Peyer's patch (tissue), 4 donors: ENCODE data around the gene GALNT17. TPM values are rescaled to one million over a fixed set of nuclear protein-coding genes. Genes with fewer than 3 reads are reported as not detected.
"Not testable (repeated sequence)": the region's sequence is repeated elsewhere in the genome, so short reads cannot be mapped to it uniquely, and the experiment has no call there.

ENCODE experiments used
- DNase-seq, 3 donors: peaks; one replicate each; pipeline ENCODE4 v3.0.0-alpha.2; 2017 to 2019
- H3K27ac ChIP-seq, 4 donors: fragments of 200-600 bp; sonication (generic); one replicate each; pipeline ENCODE4 v1.5.1; 2016 to 2019
- H3K27me3 ChIP-seq, 2 donors: fragments of 200-600 bp; sonication (generic); one replicate each; pipeline ENCODE4 v1.5.1; 2019
- H3K36me3 ChIP-seq, 3 donors: fragments of 200-600 bp; sonication (generic); one replicate each; pipeline ENCODE4 v1.5.1; 2016 to 2019
- H3K4me1 ChIP-seq, 4 donors: fragments of 200-600 bp; sonication (generic); one replicate each; pipeline ENCODE4 v1.5.1; 2016 to 2019
- H3K4me3 ChIP-seq, 4 donors: fragments of 200-600 bp; sonication (generic); 1 replicate in 3 of 4; 2 replicates in 1 of 4; pipeline ENCODE4 v1.5.1; 2016 to 2019; ENCODE audit warnings: mild to moderate bottlenecking in 1 of 4
- H3K9me3 ChIP-seq, 4 donors: fragments of 200-600 bp; sonication (generic); one replicate each; pipeline ENCODE4 v1.5.1; 2016 to 2019; ENCODE audit warnings: mild to moderate bottlenecking in 1 of 4
- POLR2A ChIP-seq, 2 donors: fragments of 450-650 bp; IDR thresholded peaks; one replicate each; pipeline ENCODE4 v1.5.1; 2017; ENCODE audit warnings: antibody characterized with exemption in 2 of 2, mild to moderate bottlenecking in 2 of 2, moderate library complexity in 2 of 2
- total RNA-seq, 4 donors: library from RNA; depleted of rRNA; stranded (reverse); fragments of >200 nt; gene quantifications; one replicate each; pipeline ENCODE4 v1.1.0, GENCODE V29; 2016
- TF ChIP-seq, protein P1 (sequence below), 6 experiments: fragments of 450-650 bp in 4 of 6; fragments of 200-600 bp in 2 of 6; sonication (generic) in 1 of 6; IDR thresholded peaks; one replicate each; pipeline ENCODE4 v1.5.1; 2017 to 2019; ENCODE audit warnings: antibody characterized with exemption in 6 of 6, mild to moderate bottlenecking in 3 of 6, moderate library complexity in 1 of 6

GALNT17 gene
- total RNA-seq, 4 donors from 2014 or later, result 0.88 to 17.3 (median 2.3) TPM

DNA sequence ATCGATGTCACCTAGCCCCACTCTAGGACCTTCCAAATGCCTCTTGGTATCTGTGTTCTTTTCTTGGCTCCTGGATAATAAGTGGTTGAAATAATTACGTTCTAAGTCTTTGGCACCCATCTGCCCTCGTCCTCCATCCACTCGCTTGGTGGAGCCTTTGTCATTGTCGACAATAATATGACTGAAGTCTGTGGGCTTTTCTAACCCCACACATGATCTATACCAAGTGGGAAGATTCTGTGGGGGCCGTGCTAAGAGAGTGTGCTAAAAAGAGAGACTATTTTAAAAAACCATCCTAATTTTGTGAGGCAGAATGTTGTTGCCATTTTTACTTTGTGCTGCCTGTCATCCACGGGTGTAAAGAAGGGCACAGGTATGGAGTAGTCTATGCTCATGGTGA lies 113.1 kb downstream of the GALNT17 start:
- Histone ChIP-seq H3K36me3 (no peaks in the 10 kb centered on the region), H3K27ac (no peak overlapping the region), H3K4me3 (no peak overlapping the region), H3K4me1 (no peaks in the 10 kb centered on the region), H3K27me3 (no peaks in the 10 kb centered on the region), H3K9me3 (no peaks in the 10 kb centered on the region)
- DNase-seq, result no peak
- TF ChIP-seq POLR2A (IDR thresholded peaks at IDR 0.05), result no peak
- TF ChIP-seq, protein P1, sequence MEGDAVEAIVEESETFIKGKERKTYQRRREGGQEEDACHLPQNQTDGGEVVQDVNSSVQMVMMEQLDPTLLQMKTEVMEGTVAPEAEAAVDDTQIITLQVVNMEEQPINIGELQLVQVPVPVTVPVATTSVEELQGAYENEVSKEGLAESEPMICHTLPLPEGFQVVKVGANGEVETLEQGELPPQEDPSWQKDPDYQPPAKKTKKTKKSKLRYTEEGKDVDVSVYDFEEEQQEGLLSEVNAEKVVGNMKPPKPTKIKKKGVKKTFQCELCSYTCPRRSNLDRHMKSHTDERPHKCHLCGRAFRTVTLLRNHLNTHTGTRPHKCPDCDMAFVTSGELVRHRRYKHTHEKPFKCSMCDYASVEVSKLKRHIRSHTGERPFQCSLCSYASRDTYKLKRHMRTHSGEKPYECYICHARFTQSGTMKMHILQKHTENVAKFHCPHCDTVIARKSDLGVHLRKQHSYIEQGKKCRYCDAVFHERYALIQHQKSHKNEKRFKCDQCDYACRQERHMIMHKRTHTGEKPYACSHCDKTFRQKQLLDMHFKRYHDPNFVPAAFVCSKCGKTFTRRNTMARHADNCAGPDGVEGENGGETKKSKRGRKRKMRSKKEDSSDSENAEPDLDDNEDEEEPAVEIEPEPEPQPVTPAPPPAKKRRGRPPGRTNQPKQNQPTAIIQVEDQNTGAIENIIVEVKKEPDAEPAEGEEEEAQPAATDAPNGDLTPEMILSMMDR (IDR thresholded peaks at IDR 0.05), result no peak

DNA sequence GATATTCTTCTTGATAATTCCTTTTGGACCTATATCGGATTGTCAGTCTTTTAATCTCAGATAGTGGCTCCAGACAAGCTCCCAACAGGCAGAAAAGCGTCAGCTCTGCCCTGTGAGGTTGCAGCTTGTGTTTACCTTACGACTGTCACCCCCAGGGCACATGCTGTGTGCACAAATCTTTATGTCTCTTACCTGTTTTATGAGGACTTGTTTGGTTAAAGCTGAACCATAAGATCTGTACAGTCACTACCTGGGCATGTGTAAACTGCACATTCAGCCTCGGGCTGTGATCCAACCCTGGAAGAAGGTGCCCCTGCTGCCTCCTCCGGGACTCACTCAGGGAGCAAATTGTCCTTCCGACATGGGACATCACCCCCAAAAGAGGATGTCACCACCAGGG lies 119.8 kb downstream of the GALNT17 start:
- H3K36me3 ChIP-seq, result no peaks in the 10 kb centered on the region
- DNase-seq, result peak in 1 of 3 donors; percentile 32
- H3K4me3 ChIP-seq, result no peak overlapping the region
- TF ChIP-seq, protein P1 (IDR thresholded peaks at IDR 0.05), result no peak
- no peak for TF ChIP-seq POLR2A (IDR thresholded peaks at IDR 0.05)
- no peaks in the 10 kb centered on the region for H3K9me3 ChIP-seq
- no peaks in the 10 kb centered on the region for H3K4me1 ChIP-seq
- H3K27ac ChIP-seq, result no peak overlapping the region
- no peaks in the 10 kb centered on the region for H3K27me3 ChIP-seq

DNA sequence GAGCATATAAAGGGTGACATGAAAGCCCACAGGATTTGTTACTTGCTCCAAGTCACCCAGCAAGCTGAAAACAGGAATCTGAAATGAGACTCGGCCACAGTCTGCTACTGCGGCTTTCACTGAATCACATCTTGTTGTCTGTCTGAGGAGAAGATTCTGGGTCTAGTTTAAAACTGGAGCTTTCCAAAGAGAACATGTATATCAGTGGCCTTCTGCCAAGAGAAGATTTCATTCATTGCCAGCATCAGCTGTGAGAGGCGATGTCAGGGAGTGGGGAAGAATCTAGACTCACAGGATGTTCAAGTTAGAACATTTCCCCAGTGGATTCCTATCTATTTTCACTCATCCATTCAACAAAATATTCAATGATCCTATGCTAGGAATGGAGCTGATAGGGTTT lies 122.8 kb downstream of the GALNT17 start:
- no peak overlapping the region for H3K27ac ChIP-seq
- no peak for DNase-seq
- no peaks in the 10 kb centered on the region for H3K36me3 ChIP-seq
- no peak overlapping the region for H3K4me3 ChIP-seq
- TF ChIP-seq, protein P1 (IDR thresholded peaks at IDR 0.05), result no peak
- TF ChIP-seq POLR2A (IDR thresholded peaks at IDR 0.05), result no peak
- H3K27me3 ChIP-seq, result no peaks in the 10 kb centered on the region
- no peaks in the 10 kb centered on the region for H3K9me3 ChIP-seq
- H3K4me1 ChIP-seq, result no peaks in the 10 kb centered on the region

DNA sequence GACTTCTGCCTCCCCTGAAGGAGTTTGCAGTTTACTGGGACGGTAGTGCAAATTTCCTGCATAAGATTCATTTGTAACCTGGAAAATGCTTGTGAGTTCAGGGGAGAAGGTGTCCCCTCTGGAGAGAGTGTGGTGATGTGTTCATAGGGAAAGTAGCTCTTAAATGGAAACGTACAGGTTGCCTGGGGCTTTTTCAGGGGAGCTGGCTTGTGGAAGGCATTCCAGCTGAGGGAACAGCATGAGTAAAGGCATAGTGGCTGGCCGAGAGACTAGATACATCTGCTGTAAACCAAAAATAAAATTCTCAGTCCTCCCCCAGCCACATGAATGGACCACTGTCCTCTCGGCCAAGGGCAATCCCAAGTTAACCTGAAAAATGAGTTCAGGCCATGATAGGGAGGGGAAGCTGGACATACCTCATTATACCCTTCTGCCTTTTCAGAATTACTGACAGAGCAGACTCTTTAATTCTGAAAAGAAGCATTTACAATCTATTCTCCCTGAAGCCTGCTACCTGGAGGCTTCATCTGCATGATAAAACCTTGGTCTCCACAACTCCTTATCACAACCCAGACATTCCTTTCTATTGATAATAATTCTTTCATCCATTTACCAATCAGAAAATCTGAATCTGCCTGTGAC lies 123.7 kb downstream of the GALNT17 start:
- H3K27me3 ChIP-seq, result no peaks in the 10 kb centered on the region
- TF ChIP-seq POLR2A (IDR thresholded peaks at IDR 0.05), result no peak
- TF ChIP-seq, protein P1 (IDR thresholded peaks at IDR 0.05), result no peak
- DNase-seq, result no peak
- H3K36me3 ChIP-seq, result no peaks in the 10 kb centered on the region
- no peaks in the 10 kb centered on the region for H3K9me3 ChIP-seq
- H3K4me3 ChIP-seq, result no peak overlapping the region
- H3K27ac ChIP-seq, result no peak overlapping the region
- no peaks in the 10 kb centered on the region for H3K4me1 ChIP-seq

DNA sequence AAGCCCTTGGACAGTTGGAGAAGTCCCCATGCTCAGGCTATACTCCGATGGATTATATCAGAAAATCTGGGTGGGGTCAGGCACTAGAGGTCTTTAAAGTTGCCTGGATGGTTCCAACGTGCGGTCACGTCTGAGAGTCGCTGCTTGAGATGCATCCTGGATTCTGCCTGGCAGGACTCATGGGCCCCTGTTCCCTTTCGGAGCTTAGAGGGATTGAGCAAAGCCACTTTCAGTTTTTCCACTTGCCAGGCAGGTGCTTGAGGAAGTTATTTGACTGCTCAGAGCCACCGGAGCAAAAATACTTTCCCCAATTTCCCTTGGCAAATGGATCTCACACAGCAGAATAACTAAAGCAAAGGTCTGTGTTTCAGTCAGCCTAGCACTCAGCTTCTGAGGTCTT lies 129.1 kb downstream of the GALNT17 start:
- peaks cover 0 to 2% (median 0%) of the 10 kb centered on the region in 4 donors for H3K9me3 ChIP-seq
- no peak for DNase-seq
- H3K27me3 ChIP-seq, result no peaks in the 10 kb centered on the region
- no peak overlapping the region for H3K27ac ChIP-seq
- no peak overlapping the region for H3K4me3 ChIP-seq
- H3K4me1 ChIP-seq, result no peaks in the 10 kb centered on the region
- TF ChIP-seq POLR2A (IDR thresholded peaks at IDR 0.05), result no peak
- no peaks in the 10 kb centered on the region for H3K36me3 ChIP-seq

DNA sequence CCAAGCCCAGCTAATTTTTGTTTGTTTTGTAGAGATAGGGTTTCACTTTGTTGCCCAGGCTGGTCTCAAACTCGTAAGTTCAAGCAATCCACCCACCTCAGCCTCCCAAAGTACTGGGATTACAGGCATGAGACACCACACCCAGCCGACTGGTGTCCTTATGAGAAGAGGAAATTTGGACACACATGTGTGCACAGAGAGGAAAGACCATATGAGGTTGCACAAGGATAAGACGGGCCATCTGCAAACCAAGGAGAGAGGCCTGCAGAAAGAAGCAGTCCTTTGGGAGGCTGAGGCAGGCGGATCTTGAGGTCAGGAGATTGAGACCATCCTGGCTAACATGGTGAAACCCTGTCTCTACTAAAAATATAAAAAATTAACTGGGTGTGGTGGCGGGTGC lies 130.9 kb downstream of the GALNT17 start:
- not testable (repeated sequence) for H3K9me3 ChIP-seq, H3K4me3 ChIP-seq, DNase-seq, H3K36me3 ChIP-seq, H3K27me3 ChIP-seq, H3K4me1 ChIP-seq, H3K27ac ChIP-seq

DNA sequence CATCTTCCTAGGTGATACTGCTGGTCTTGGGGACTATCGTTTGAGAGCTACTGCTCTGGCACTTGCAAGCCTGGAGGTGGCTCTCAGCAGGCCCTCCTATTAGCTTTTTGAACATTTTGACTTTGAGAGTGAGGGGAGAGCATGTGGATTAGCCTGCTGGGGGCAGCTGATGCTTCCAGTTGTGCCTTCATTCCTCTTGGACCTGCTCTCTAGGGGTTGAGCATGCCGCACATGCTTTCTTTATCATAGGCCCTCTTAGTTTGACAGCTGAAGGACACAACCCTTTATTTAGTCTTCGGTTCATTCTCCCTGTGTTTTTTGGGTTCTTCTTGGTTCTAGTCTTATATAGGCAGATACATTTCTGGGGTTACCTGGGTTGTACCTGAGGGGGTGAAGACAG lies 132.1 kb downstream of the GALNT17 start:
- no peak for DNase-seq
- Histone ChIP-seq H3K4me1 (no peaks in the 10 kb centered on the region), H3K36me3 (no peaks in the 10 kb centered on the region), H3K9me3 (peaks cover 0 to 2% (median 0%) of the 10 kb centered on the region in 4 donors), H3K4me3 (no peak overlapping the region), H3K27me3 (no peaks in the 10 kb centered on the region), H3K27ac (no peak overlapping the region)
- TF ChIP-seq POLR2A (IDR thresholded peaks at IDR 0.05), result no peak
- TF ChIP-seq, protein P1 (IDR thresholded peaks at IDR 0.05), result no peak
